ENCODE results near the gene PRDM16. TPM values are rescaled to one million over a fixed set of nuclear protein-coding genes. Genes with fewer than 3 reads are reported as not detected.

PRDM16 gene
- polyA plus RNA-seq, 1 of the 3 experiments (the other 2 are of a cell fraction), result not detected

DNA sequence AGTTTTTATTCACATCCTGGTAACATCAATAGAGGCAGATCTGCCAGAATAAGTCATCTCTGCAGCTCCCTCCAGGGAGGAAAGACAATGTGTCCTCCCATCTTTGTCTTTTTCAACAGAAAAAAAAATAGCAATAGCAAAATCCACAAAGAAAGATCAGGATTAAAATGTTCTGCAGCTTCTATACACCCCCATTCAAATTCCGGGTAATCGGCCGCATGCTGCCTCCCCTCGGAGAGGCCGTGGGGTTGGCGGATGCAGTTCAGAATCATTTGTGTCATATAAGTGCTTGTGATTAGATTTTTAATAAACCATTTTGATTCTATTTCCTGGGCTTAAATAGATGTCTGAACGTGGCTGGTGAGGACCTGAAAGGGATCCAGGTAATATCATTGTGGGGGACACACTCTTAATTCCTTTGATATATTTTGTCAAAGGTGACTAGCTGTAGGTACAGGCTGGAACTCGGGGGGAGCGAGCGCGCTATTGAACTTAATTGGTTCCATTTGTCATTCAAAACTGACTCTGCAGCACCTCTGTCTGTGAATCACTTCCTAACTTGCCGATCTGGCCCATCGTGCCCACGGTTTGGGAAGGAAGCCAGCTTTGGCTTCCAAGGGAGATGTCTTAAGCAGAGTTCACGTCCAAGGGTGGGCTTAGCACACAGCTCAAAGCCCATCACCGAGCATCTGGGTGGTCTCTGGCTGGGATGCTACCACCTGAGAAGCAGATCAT lies 299.9 kb downstream of the PRDM16 start:
- no peak overlapping the region for H3K9ac ChIP-seq
- no peaks in the 10 kb centered on the region for H3K79me2 ChIP-seq (ENCODE audit: insufficient read depth)
- H3K4me2 ChIP-seq, result no peak overlapping the region
- POLR2A ChIA-PET, result no interaction called here
- H3K27ac ChIP-seq (ENCODE audit: low read depth in 2 of 2, low read length in 1 of 2), result 0 out of 4 replicates have a peak overlapping the region, but pooled peaks of 1 of the 2 experiments have one; percentile 23
- peaks cover 18% of the 10 kb centered on the region; the same call in 1 of the 2 replicates for H3K27me3 ChIP-seq (ENCODE audit: insufficient read depth)
- no peak for DNase-seq
- no peaks in the 10 kb centered on the region for H3K4me1 ChIP-seq (ENCODE audit: control insufficient read depth in 1 of 2, insufficient read depth in 2 of 2, low read depth in 1 of 2, low read length in 1 of 2)
- H2AFZ ChIP-seq (ENCODE audit: low read depth), result no peak overlapping the region
- no peaks in the 10 kb centered on the region for H3K9me3 ChIP-seq
- peaks cover 4% of the 10 kb centered on the region; the same call in 1 of the 2 replicates for H4K20me1 ChIP-seq (ENCODE audit: insufficient read depth)
- CTCF ChIA-PET, result interaction anchor here (0.6 to 1.5 kb wide), 3 partner anchors 29 to 871 kb away, joined by 3 to 6 read pairs (median 3); no protein-coding TSS in a partner anchor
- no peaks in the 10 kb centered on the region for H3K9me2 ChIP-seq
- WGBS (ENCODE audit: low lambda C conversion rate), result 32% methylated on average over 16 of the region's 16 CpGs
- H3K36me3 ChIP-seq (replicated peaks in 1 of 2; ENCODE audit: control insufficient read depth in 1 of 2, insufficient read depth in 2 of 2, low read length in 1 of 2), result no peaks in the 10 kb centered on the region
- H3F3A ChIP-seq (replicated peaks; ENCODE audit: insufficient read depth), result peaks cover 14% of the 10 kb centered on the region
- H3K4me3 ChIP-seq (ENCODE audit: low read depth in 2 of 2, low read length in 1 of 2), result no peak overlapping the region
- TF ChIP-seq TCF12 (IDR thresholded peaks at IDR 0.05) (no peak), IRF3 (IDR thresholded peaks at IDR 0.05; ENCODE audit: low read depth, low read length) (no peak)

- peaks cover 4% of the 10 kb centered on the region; the same call in 1 of the 2 replicates for H4K20me1 ChIP-seq (ENCODE audit: insufficient read depth)
- WGBS (ENCODE audit: low lambda C conversion rate), result 36% methylated on average over 12 of the region's 12 CpGs
- no peak for DNase-seq
- H3K9me2 ChIP-seq, result no peaks in the 10 kb centered on the region
- H2AFZ ChIP-seq (ENCODE audit: low read depth), result no peak overlapping the region
- H3K9me3 ChIP-seq, result no peaks in the 10 kb centered on the region
- H3F3A ChIP-seq (replicated peaks; ENCODE audit: insufficient read depth), result peaks cover 14% of the 10 kb centered on the region
- H3K9ac ChIP-seq, result no peak overlapping the region
- no peaks in the 10 kb centered on the region for H3K79me2 ChIP-seq (ENCODE audit: insufficient read depth)
- no peaks in the 10 kb centered on the region for H3K4me1 ChIP-seq (ENCODE audit: control insufficient read depth in 1 of 2, insufficient read depth in 2 of 2, low read depth in 1 of 2, low read length in 1 of 2)
- H3K27ac ChIP-seq (ENCODE audit: low read depth in 2 of 2, low read length in 1 of 2), result 0 out of 4 replicates have a peak overlapping the region, but pooled peaks of 1 of the 2 experiments have one; percentile 23
- no peaks in the 10 kb centered on the region for H3K36me3 ChIP-seq (replicated peaks in 1 of 2; ENCODE audit: control insufficient read depth in 1 of 2, insufficient read depth in 2 of 2, low read length in 1 of 2)
- TF ChIP-seq MXI1 (IDR thresholded peaks at IDR 0.05; ENCODE audit: low read depth, low read length) (no peak), PBX3 (IDR thresholded peaks at IDR 0.05) (0 out of 2 replicates have a peak, but pooled peaks have one; percentile 8)
- H3K4me3 ChIP-seq (ENCODE audit: low read depth in 2 of 2, low read length in 1 of 2), result no peak overlapping the region
- ChIA-PET CTCF (interaction anchor here (0.6 to 1.5 kb wide), 2 partner anchors 55 to 871 kb away, joined by 3 to 6 read pairs; no protein-coding TSS in a partner anchor), POLR2A (no interaction called here)
- peaks cover 21% of the 10 kb centered on the region; the same call in 1 of the 2 replicates for H3K27me3 ChIP-seq (ENCODE audit: insufficient read depth)
- no peak overlapping the region for H3K4me2 ChIP-seq
Observed at GRCh38 chr1:3369446-3370076, 300.6 kb downstream of the PRDM16 start.

All from SK-N-SH (cell line).